K562 (cell line): ENCODE measurements around the gene RALGPS1. TPM values are rescaled to one million over a fixed set of nuclear protein-coding genes. Genes with fewer than 3 reads are reported as not detected.
A peak's percentile ranks its signal among the peaks of the same experiment; 100 is the strongest.

Experiments used
- ATF7 ChIP-seq: fragments of 450-650 bp; IDR thresholded peaks from 2 replicates; pipeline ENCODE4 v1.7.1; 2014; ENCODE audit warnings: mild to moderate bottlenecking, moderate library complexity
- BCOR ChIP-seq: fragments of 450-650 bp; IDR thresholded peaks from 2 replicates; pipeline ENCODE4 v1.6.1; 2016
- CBFA2T3 ChIP-seq: fragments of 450-650 bp; IDR thresholded peaks from 2 replicates; pipeline ENCODE4 v1.6.1; 2017
- EZH2 ChIP-seq: IDR thresholded peaks from 2 replicates; pipeline ENCODE4 v1.6.1; 2012; ENCODE audit warnings: low read depth, mild to moderate bottlenecking, inconsistent platforms, low read length, borderline replicate concordance
- JUND ChIP-seq, 2 experiments: IDR thresholded peaks; 2 replicates in 1 of 2; 3 replicates in 1 of 2; pipeline ENCODE4 v1.6.1; 2011; ENCODE audit warnings: borderline replicate concordance in 2 of 2, low read depth in 2 of 2, low read length in 2 of 2, improper control_type of control experiment in 1 of 2, missing biosample characterization in 1 of 2, missing genetic modification characterization in 1 of 2, missing genetic modification reagents in 1 of 2
- MAFK ChIP-seq: IDR thresholded peaks from 2 replicates; pipeline ENCODE4 v1.6.1; 2011; ENCODE audit warnings: low read length, improper control_type of control experiment
- MAZ ChIP-seq, 2 experiments: fragments of 450-650 bp in 1 of 2; sonication (generic) in 1 of 2; formaldehyde crosslinking; IDR thresholded peaks in 1 of 2; conservative IDR thresholded peaks in 1 of 2; 2 replicates each; pipeline versions ENCODE4 v1.4.0 to v1.5.0; 2020; ENCODE audit warnings: mild to moderate bottlenecking in 1 of 2, missing genetic modification reagents in 1 of 2
- MTA2 ChIP-seq: fragments of 450-650 bp; IDR thresholded peaks from 2 replicates; pipeline ENCODE4 v1.6.1; 2016; ENCODE audit warnings: low read depth
- MTF1 ChIP-seq: fragments of 250-450 bp; sonication (Bioruptor Pico); IDR thresholded peaks from 2 replicates; pipeline ENCODE4 v1.9.0; 2021; ENCODE audit warnings: moderate library complexity, mild to moderate bottlenecking, inconsistent platforms, borderline replicate concordance
- MYC ChIP-seq, 2 experiments: fragments of 250-450 bp in 1 of 2; sonication (Bioruptor Pico) in 1 of 2; IDR thresholded peaks; 2 replicates each; pipeline versions ENCODE4 v1.5.1 to v1.6.1; 2012 to 2021; ENCODE audit warnings: low read depth in 2 of 2, borderline replicate concordance in 1 of 2, improper control_type of control experiment in 1 of 2, low read length in 1 of 2, mild to moderate bottlenecking in 1 of 2, moderate library complexity in 1 of 2
- NFIX ChIP-seq: fragments of 250-450 bp; sonication (Bioruptor Pico); IDR thresholded peaks from 2 replicates; pipeline ENCODE4 v1.4.0; 2020; ENCODE audit warnings: low read depth, mild to moderate bottlenecking, moderate library complexity
- NFRKB ChIP-seq: fragments of 450-650 bp; IDR thresholded peaks from 2 replicates; pipeline ENCODE4 v1.6.1; 2016; ENCODE audit warnings: low read depth
- NR2C1 ChIP-seq, 2 experiments: fragments of 450-650 bp; IDR thresholded peaks; 2 replicates each; pipeline ENCODE4 v1.6.1; 2017; ENCODE audit warnings: mild to moderate bottlenecking in 2 of 2, antibody characterized with exemption in 1 of 2, inconsistent platforms in 1 of 2, missing compliant biosample characterization in 1 of 2, missing genetic modification characterization in 1 of 2
- PHF21A ChIP-seq: fragments of 450-650 bp; IDR thresholded peaks from 2 replicates; pipeline ENCODE4 v1.6.1; 2017; ENCODE audit warnings: low read depth, borderline replicate concordance
- POLR3G ChIP-seq: IDR thresholded peaks from 2 replicates; pipeline ENCODE4 v1.6.1; 2011; ENCODE audit not compliant: insufficient read length, insufficient replicate concordance; ENCODE audit errors: extremely low read depth
- RAD51 ChIP-seq: fragments of 450-650 bp; IDR thresholded peaks from 2 replicates; pipeline ENCODE4 v1.7.1; 2016; ENCODE audit warnings: low read depth, mild to moderate bottlenecking, borderline replicate concordance
- RFX1 ChIP-seq: fragments of 450-650 bp; IDR thresholded peaks from 2 replicates; pipeline ENCODE4 v1.6.1; 2016; ENCODE audit warnings: mild to moderate bottlenecking, moderate library complexity
- SAFB ChIP-seq: fragments of 200-400 bp; formaldehyde crosslinking; IDR thresholded peaks from 2 replicates; pipeline ENCODE4 v1.6.1; 2017; ENCODE audit warnings: low read depth, low read length, borderline replicate concordance
- SMARCE1 ChIP-seq: fragments of 450-650 bp; IDR thresholded peaks from 2 replicates; pipeline ENCODE4 v1.7.1; 2016; ENCODE audit warnings: mild to moderate bottlenecking
- SPI1 ChIP-seq: IDR thresholded peaks from 2 replicates; pipeline ENCODE4 v1.6.1; 2011; ENCODE audit warnings: low read depth, low read length, control low read depth, borderline replicate concordance
- STAT5B ChIP-seq: fragments of 250-450 bp; sonication (Bioruptor Pico); IDR thresholded peaks from 2 replicates; pipeline ENCODE4 v1.8.0; 2021; ENCODE audit warnings: mild to moderate bottlenecking, inconsistent platforms
- TAL1 ChIP-seq: fragments of 450-650 bp; IDR thresholded peaks from 2 replicates; pipeline ENCODE4 v1.6.1; 2016; ENCODE audit warnings: mild to moderate bottlenecking
- TEAD4 ChIP-seq, 2 experiments: sonication (generic) in 1 of 2; formaldehyde crosslinking in 1 of 2; IDR thresholded peaks; 2 replicates each; pipeline versions ENCODE4 v1.6.1 to v1.8.0; 2012 to 2022; ENCODE audit warnings: borderline replicate concordance in 1 of 2, inconsistent platforms in 1 of 2, low read length in 1 of 2, mild to moderate bottlenecking in 1 of 2, missing genetic modification reagents in 1 of 2
- ZBED1 ChIP-seq: IDR thresholded peaks from 2 replicates; pipeline ENCODE4 v1.6.1; 2014
- ZNF165 ChIP-seq: fragments of 250-450 bp; sonication (Bioruptor Pico); IDR thresholded peaks from 2 replicates; pipeline ENCODE4 v1.4.0; 2020; ENCODE audit warnings: borderline replicate concordance
- ZNF197 ChIP-seq: fragments of 200-800 bp; sonication (Bioruptor generic); IDR thresholded peaks from 2 replicates; pipeline ENCODE4 v1.6.1; 2016; ENCODE audit warnings: low read depth, missing genetic modification characterization, missing compliant biosample characterization
- polyA plus RNA-seq, 8 experiments: library from polyadenylated mRNA; depleted of rRNA in 4 of 8; stranded (reverse) in 5 of 8; unstranded in 3 of 8; fragments of >200 nt; fragmentation: Nextera tagmentation in 2 of 8; fragmentation: Illumina TruSeq in 1 of 8; extraction: Ambion mirVana in 2 of 8; extraction: Trizol in 1 of 8; gene quantifications; 2 replicates each; pipeline versions ENCODE4 v1.2.1 to v1.2.3, GENCODE V29; 2011 to 2014; ENCODE audit warnings: inconsistent platforms in 1 of 8, missing spikeins in 1 of 8
- total RNA-seq, 7 experiments: library from RNA; depleted of rRNA in 6 of 7; stranded (reverse); fragments of >200 nt in 6 of 7; fragmentation: Illumina TruSeq in 2 of 7; extraction: Trizol in 2 of 7; gene quantifications; 2 replicates each; pipeline versions ENCODE4 v1.2.1 to v1.2.3, GENCODE V29; 2011 to 2021; ENCODE audit warnings: low replicate concordance in 1 of 7
- TF ChIP-seq, protein P1 (sequence below): sonication (generic); formaldehyde crosslinking; IDR thresholded peaks from 2 replicates; pipeline ENCODE4 v1.8.1; 2023; ENCODE audit warnings: missing genetic modification reagents, mild to moderate bottlenecking, borderline replicate concordance

RALGPS1 gene
- total and polyA plus RNA-seq, 9 of the 15 experiments (the other 6 are each of a cell fraction or from before 2014, with no cell fraction given): 0.04 to 2.6 (median 1.5) TPM

DNA sequence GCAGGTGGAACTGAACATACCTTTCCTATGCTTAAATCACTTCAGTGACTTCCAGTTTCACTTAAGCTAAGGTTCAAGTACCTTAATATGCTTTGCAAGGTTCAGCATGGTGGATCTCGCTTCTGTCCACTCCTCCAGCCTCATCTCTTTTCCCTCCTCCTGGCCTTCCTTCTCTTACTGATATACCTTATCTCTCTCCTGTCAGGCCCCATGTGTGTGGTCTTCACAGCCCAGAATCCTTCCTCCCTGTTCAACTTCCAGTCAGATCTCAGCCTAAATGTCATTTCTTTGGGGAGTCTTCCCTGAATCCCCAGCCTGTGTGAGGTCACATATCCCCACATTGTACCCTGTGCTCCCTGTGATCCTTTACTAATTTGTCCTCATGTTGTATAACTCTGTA is 120.1 kb downstream of the RALGPS1 start (continued):
- TF ChIP-seq, protein P1, sequence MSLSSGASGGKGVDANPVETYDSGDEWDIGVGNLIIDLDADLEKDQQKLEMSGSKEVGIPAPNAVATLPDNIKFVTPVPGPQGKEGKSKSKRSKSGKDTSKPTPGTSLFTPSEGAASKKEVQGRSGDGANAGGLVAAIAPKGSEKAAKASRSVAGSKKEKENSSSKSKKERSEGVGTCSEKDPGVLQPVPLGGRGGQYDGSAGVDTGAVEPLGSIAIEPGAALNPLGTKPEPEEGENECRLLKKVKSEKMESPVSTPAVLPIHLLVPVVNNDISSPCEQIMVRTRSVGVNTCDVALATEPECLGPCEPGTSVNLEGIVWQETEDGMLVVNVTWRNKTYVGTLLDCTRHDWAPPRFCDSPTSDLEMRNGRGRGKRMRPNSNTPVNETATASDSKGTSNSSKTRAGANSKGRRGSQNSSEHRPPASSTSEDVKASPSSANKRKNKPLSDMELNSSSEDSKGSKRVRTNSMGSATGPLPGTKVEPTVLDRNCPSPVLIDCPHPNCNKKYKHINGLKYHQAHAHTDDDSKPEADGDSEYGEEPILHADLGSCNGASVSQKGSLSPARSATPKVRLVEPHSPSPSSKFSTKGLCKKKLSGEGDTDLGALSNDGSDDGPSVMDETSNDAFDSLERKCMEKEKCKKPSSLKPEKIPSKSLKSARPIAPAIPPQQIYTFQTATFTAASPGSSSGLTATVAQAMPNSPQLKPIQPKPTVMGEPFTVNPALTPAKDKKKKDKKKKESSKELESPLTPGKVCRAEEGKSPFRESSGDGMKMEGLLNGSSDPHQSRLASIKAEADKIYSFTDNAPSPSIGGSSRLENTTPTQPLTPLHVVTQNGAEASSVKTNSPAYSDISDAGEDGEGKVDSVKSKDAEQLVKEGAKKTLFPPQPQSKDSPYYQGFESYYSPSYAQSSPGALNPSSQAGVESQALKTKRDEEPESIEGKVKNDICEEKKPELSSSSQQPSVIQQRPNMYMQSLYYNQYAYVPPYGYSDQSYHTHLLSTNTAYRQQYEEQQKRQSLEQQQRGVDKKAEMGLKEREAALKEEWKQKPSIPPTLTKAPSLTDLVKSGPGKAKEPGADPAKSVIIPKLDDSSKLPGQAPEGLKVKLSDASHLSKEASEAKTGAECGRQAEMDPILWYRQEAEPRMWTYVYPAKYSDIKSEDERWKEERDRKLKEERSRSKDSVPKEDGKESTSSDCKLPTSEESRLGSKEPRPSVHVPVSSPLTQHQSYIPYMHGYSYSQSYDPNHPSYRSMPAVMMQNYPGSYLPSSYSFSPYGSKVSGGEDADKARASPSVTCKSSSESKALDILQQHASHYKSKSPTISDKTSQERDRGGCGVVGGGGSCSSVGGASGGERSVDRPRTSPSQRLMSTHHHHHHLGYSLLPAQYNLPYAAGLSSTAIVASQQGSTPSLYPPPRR: no peak
- no peak for TF ChIP-seq ZNF197 (CRISPR knock-in tag)
- no peak for TF ChIP-seq RAD51
- no peak for TF ChIP-seq ZBED1
- no peak for TF ChIP-seq POLR3G
- TF ChIP-seq JUND (IDR thresholded peaks at IDR 0.05; ENCODE audit: borderline replicate concordance, low read depth, low read length): peak; percentile 32; the same call in 1 of the 2 replicates
- no peak; the same call in 2 of the 3 replicates for TF ChIP-seq JUND (tag; IDR thresholded peaks at IDR 0.05; ENCODE audit: borderline replicate concordance, low read depth, low read length)
- TF ChIP-seq ATF7: no peak
- TF ChIP-seq SMARCE1: 0 out of 2 replicates have a peak, but pooled peaks have one; percentile 32
- TF ChIP-seq MYC (IDR thresholded peaks at IDR 0.05; ENCODE audit: low read depth, low read length): peak; percentile 50; the same call in 1 of the 2 replicates
- no peak for TF ChIP-seq MYC (CRISPR knock-in tag; IDR thresholded peaks at IDR 0.05; ENCODE audit: borderline replicate concordance, low read depth)
- TF ChIP-seq STAT5B: no peak
- no peak for TF ChIP-seq NFIX (CRISPR knock-in tag)
- TF ChIP-seq TEAD4 (IDR thresholded peaks at IDR 0.05; ENCODE audit: low read length): peak; percentile 74
- no peak for TF ChIP-seq TEAD4 (CRISPR knock-in tag; IDR thresholded peaks at IDR 0.05; ENCODE audit: borderline replicate concordance)
- TF ChIP-seq MTF1 (CRISPR knock-in tag): no peak
- TF ChIP-seq NFRKB: no peak
- TF ChIP-seq SAFB: no peak
- peak; percentile 87 for TF ChIP-seq CBFA2T3
- no peak for TF ChIP-seq ZNF165 (CRISPR knock-in tag)
- no peak for TF ChIP-seq SPI1
- no peak for TF ChIP-seq NR2C1 (IDR thresholded peaks at IDR 0.05)
- no peak for TF ChIP-seq NR2C1 (tag; IDR thresholded peaks at IDR 0.05)
- no peak for TF ChIP-seq EZH2
- TF ChIP-seq RFX1: no peak
- peak; percentile 69; the same call in 1 of the 2 replicates for TF ChIP-seq MTA2
- no peak for TF ChIP-seq PHF21A
- no peak for TF ChIP-seq MAZ (CRISPR knock-in tag; conservative IDR thresholded peaks at IDR 0.05 in 1 of 2, IDR thresholded peaks at IDR 0.05 in 1 of 2)
- no peak for TF ChIP-seq MAFK
- TF ChIP-seq BCOR: no peak
- peak; percentile 86 for TF ChIP-seq TAL1
